Spleen (tissue), 7 donors: ENCODE data around the gene ADNP2.

Experiments used
- CTCF ChIP-seq, 11 experiments: fragments of 200-600 bp in 7 of 11; fragments of 450-650 bp in 4 of 11; sonication (generic) in 4 of 11; IDR thresholded peaks in 8 of 11; conservative IDR thresholded peaks in 3 of 11; 1 replicate in 7 of 11; 2 replicates in 4 of 11; pipeline versions ENCODE4 v1.4.0 to v1.8.0; 2016 to 2021; ENCODE audit warnings: antibody characterized with exemption in 11 of 11, inconsistent platforms in 4 of 11, mild to moderate bottlenecking in 1 of 11
- POLR2A ChIP-seq, 3 donors: fragments of 450-650 bp; IDR thresholded peaks; one replicate each; pipeline ENCODE4 v1.5.1; 2017; ENCODE audit warnings: antibody characterized with exemption in 3 of 3, mild to moderate bottlenecking in 1 of 3
- POLR2AphosphoS5 ChIP-seq, 3 donors: sonication (generic); formaldehyde crosslinking; IDR thresholded peaks; one replicate each; pipeline ENCODE4 v1.5.1; 2017; ENCODE audit warnings: antibody characterized with exemption in 3 of 3
- donor health status: DM: no; HTN: no; CAD: no; lungs with moderate emphysema.
- donor health status: DM: no; HTN: no; CAD: no.
- donor health status: DM: no; HTN: no; CAD: no.

- no peak for TF ChIP-seq POLR2A (IDR thresholded peaks at IDR 0.05)
- TF ChIP-seq CTCF (IDR thresholded peaks at IDR 0.05 in 8 of 11, conservative IDR thresholded peaks at IDR 0.05 in 3 of 11), result no peak
- no peak for TF ChIP-seq POLR2AphosphoS5 (IDR thresholded peaks at IDR 0.05)
Observed at GRCh38 chr18:80170395-80171053, 61.5 kb downstream of the ADNP2 start.
